GM19397 (cell line): ENCODE data around the gene FOXO3B.
"Not testable (repeated sequence)": the region's sequence is repeated elsewhere in the genome, so short reads cannot be mapped to it uniquely, and the experiment has no call there.

Experiments
- ATAC-seq: cut with Tn5 transposase; IDR thresholded peaks from one replicate; pipeline ENCODE4 v1.9.1; 2021; ENCODE audit warnings: mild to moderate bottlenecking, moderate library complexity; ENCODE audit not compliant: unreplicated experiment

FOXO3B gene

GRCh38 chr17:18681767-18682571, at the start of gene FOXO3B:
TSS of gene FOXO3B (minus strand) at chr17:18682314. CDS start at chr17:18681651, 663 bp downstream.
- peak; percentile 69 for ATAC-seq

DNA sequence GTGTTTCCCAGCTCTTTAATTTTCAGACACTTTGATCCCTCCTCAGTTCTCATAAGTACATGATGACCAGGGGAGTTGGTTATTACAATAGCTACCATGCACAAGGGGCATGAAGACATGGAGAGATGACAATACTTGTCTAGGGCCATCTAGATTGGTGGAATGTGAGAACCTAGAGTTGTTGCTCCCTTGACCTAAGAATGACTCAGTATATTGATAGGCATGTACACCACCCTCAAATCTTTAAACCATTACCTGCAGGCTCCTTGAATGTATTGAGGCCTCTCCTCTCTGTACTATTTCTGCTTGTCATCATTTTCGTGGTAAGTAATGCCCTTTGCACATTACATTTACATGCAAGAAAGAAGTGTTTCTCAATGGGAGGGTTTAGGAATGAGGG, 41.4 kb upstream of the FOXO3B start:
- ATAC-seq, result not testable (repeated sequence)

DNA sequence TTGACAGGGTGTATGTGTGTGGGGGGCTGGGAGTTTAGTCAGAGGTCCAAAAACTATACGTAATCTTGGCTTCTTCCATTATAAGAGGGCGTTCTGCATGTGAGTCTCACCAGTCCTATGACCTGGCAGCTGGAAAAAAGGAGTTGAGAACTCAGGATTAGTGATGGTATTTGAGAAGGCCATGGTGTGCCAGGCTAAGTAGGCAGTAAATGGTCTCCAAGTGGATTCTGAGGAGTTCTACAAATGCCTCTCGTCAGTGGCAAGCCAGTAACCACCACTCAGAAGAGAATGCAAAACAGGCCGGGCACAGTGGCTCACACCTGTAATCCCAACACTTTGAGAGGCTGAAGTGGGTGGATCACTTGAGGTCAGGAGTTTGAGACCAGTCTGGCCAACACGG, 40.5 kb upstream of the FOXO3B start:
- not testable (repeated sequence) for ATAC-seq

DNA sequence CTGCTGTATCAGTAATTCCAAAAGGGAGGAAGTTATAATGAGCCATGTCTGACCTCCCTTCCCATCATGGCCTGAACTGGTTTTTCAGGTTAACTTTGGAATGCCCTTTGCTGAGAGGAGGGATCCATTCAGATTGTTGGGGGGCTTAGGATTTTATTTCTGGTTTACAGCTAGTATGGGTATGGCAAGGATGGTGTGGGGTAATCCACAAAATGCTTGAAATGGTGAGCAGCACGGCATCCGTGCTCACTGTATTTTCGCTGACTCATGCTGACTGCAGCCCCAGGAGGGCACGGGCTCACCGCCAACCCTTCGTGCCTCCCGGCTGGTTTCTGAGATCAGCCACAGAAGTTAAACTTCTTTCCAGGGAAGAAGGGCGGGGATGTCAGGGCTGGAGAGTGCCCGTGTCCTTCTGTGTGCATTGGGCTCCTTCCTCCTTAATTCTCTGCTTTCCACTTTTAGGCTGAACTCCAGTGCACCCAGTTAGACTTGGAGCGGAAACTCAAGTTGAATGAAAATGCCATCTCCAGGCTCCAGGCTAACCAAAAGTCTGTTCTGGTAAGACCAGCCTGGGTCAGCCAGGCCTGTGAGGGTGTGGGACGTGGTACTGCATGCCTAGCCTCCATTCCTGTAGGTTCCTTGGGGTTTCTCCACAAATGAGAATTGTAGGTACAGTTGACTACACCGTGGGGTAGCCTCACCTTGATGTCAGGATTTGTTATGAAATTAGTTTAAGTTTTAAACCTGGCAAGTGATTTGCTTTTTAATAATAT, 39.8 kb upstream of the FOXO3B start:
- ATAC-seq, result not testable (repeated sequence)

GRCh38 chr17:18719428-18720110, 37.5 kb upstream of the FOXO3B start:
- ATAC-seq, result not testable (repeated sequence)

- ATAC-seq, result not testable (repeated sequence)
These were observed 36.7 kb upstream of the FOXO3B start for GRCh38 chr17:18718643-18719427.

DNA sequence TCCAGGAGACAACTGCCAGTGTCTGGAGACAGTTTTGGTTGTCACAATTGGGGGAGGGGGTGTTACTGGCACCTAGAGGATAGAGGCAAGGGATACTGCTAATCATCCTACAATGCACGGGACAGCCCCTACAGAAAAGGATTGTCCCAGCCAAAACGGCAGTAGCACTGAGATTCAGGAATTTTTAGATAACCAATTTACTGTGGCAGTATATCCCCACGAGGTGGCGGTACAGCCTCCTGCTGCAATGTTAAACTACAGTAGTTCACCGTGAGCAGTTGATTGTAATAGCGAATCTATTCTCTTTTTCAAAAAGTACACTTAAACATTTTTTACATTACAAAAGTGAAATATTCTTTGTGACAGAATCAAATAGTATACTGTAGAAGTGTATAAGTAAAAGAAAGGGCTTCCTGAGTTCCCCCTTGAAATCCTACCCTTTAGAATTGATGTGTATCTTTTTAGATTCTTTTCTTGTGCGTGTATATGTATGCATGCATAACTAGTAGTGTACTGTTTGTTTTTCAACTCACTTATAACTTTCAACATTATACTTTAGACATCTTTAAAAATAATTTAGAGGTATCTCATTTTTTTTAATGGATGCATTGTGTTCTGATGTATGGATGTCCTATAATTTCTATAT, 30.4 kb upstream of the FOXO3B start:
- not testable (repeated sequence) for ATAC-seq

DNA sequence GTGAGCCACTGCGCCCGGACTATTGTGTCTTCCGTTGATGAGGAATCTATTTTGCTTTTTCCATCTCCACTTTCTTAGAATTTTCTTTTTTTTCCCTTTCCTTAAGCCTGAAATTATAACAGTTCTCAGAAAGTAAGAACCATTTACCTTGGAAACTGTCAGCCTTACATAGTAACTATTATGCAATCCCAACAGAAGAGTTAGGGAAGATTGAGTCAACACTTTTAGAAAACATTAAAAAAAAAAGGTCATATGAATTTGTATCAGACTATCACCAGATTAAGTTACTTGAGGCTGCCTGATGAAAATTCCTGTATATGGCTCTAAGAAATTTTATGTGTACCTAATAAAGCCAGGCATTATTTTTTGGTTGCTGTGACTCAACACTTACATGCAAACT, 26.1 kb upstream of the FOXO3B start:
- not testable (repeated sequence) for ATAC-seq

DNA sequence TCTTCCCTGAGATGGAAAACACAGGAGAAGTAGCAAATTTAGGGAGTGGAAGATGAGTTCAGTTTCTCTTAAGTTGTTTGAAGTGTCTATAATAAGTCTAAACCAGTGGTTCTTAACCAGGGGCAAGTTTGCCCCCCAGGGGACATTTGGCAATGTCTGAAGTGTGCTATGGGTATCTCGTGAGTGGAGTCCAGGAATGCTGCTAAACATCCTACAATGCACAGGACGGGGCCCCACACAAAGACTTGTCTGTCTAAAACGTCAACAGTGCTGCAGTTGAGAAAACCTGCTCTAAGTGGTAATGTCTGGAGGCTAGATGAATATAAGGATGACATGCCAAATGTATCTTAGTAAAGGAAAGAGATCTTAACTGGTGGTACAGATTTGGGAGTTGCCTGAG, 23.8 kb upstream of the FOXO3B start:
- ATAC-seq, result not testable (repeated sequence)

DNA sequence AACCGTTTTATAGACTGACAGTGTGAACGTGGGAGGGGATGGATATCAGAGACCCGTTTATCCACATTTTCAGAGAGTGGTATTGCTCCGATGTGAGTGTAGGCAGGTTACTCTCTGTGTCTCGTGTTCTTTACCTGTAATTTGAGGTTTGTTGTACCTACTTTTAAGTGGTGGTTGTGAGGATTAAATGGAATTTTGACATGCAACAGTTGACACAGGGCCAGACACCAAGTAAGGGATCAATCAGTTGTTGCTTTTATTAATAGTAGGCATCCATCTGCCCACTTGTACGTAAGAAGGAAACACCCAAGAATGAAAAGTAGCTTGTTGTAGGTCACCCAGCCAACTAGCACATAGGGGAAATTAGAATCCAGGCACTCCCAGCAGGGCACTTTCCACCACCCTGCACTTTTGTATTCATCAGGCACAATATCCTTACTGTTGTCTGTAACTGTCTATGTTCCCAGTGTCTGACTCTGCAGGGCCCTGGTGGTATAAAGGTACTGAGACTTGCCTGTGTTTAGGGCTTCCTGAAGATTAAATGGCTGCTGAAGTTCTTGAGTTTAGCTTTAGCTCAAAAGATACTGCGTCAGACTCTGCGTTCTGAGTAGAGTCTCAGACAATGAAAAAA, 16.5 kb upstream of the FOXO3B start:
- ATAC-seq, result not testable (repeated sequence)

- not testable (repeated sequence) for ATAC-seq
These were observed 13.0 kb upstream of the FOXO3B start for GRCh38 chr17:18695143-18695542.

GRCh38 chr17:18682668-18683067, 554 bp upstream of the FOXO3B start:
- not testable (repeated sequence) for ATAC-seq

DNA sequence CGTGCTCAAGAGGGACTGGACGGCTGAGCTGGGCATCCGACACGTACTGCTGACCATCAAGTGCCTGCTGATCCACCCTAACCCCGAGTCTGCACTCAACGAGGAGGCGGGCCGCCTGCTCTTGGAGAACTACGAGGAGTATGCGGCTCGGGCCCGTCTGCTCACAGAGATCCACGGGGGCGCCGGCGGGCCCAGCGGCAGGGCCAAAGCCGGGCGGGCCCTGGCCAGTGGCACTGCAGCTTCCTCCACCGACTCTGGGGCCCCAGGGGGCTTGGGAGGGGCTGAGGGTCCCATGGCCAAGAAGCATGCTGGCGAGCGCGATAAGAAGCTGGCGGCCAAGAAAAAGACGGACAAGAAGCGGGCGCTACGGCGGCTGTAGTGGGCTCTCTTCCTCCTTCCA, 4.7 kb downstream of the FOXO3B start:
- not testable (repeated sequence) for ATAC-seq

DNA sequence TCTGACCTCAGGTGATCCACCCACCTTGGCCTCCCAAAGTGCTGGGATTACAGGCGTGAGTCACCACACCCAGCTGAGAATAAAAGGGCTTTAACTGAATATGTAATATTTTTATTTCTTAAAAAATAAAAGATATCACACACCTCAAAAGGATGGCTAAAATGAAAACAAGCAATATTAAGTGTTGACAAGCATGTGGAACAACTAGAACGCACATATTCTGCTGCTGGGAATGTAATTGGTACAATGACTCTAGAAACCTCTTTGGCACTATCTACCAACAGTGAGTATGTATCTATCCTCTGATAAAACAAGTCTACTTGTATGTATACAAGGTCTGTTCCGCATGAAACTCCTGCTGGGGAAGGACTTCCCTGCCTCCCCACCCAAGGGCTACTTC, 5.2 kb downstream of the FOXO3B start:
- not testable (repeated sequence) for ATAC-seq

GRCh38 chr17:18672395-18673227, 9.5 kb downstream of the FOXO3B start:
- not testable (repeated sequence) for ATAC-seq

- ATAC-seq, result not testable (repeated sequence)
These were observed 13.5 kb downstream of the FOXO3B start for GRCh38 chr17:18668625-18669024.

DNA sequence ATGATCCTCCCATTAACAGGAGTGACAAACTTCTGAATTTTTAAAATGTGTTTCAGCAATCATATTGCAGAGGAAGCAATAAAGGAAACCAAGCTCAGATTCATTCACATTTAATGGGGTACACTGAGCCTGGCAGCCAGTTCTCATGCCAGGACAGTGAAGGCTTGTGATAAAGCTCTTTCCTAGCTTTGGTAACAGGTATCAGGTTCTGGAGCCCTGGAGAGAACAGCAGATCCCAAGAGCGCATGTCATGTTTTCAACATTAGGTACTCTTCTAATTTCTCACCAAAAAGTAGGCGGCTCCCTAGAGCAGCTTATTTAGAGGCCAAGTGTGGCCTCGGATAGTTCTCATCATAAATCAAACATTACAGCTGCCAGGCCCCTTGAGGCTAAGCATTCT, 14.6 kb downstream of the FOXO3B start:
- ATAC-seq, result not testable (repeated sequence)

GRCh38 chr17:18666326-18666725, 15.8 kb downstream of the FOXO3B start:
- ATAC-seq, result not testable (repeated sequence)
